GM10266 (cell line): ENCODE measurements around the gene RBM26.

Experiments
- DNase-seq: peaks from one replicate; pipeline ENCODE4 v3.0.0; 2012; ENCODE audit errors: extremely low spot score
- CTCF ChIP-seq: IDR thresholded peaks from 2 replicates; pipeline ENCODE4 v1.5.1; 2012; ENCODE audit warnings: mild to moderate bottlenecking, low read depth; ENCODE audit not compliant: control insufficient read depth, insufficient read depth; ENCODE audit errors: missing control alignments

Gene RBM26

GRCh38 chr13:79435561-79435990 is 29.5 kb upstream of the RBM26 start:
- DNase-seq, result no peak
- TF ChIP-seq CTCF, result no peak

- no peak for TF ChIP-seq CTCF
- no peak for DNase-seq
Measured at GRCh38 chr13:79434556-79434955, 28.5 kb upstream of the RBM26 start.

GRCh38 chr13:79432992-79433391 is 26.9 kb upstream of the RBM26 start:
- no peak for TF ChIP-seq CTCF
- no peak for DNase-seq

GRCh38 chr13:79432086-79432485 is 26.0 kb upstream of the RBM26 start:
- TF ChIP-seq CTCF, result no peak
- no peak for DNase-seq

GRCh38 chr13:79429309-79429708 is 23.3 kb upstream of the RBM26 start:
- no peak for TF ChIP-seq CTCF
- no peak for DNase-seq

GRCh38 chr13:79427883-79428282 is 21.8 kb upstream of the RBM26 start:
- no peak for DNase-seq
- no peak for TF ChIP-seq CTCF

GRCh38 chr13:79427265-79427664 is 21.2 kb upstream of the RBM26 start:
- DNase-seq, result no peak
- no peak for TF ChIP-seq CTCF
